Pericardium fibroblast (primary cell): Measurements from ENCODE around the gene RPS10. TPM values are rescaled to one million over a fixed set of nuclear protein-coding genes. Genes with fewer than 3 reads are reported as not detected.

Experiments
- total RNA-seq: library from RNA; depleted of rRNA; stranded (reverse); fragments of >200 nt; gene quantifications from 2 replicates; pipeline ENCODE4 v1.2.3, GENCODE V29; 2015

RPS10 gene
- total RNA-seq, result 5,879 and 7,152 TPM in 2 replicates

GRCh38 chr6:34425498-34426410 lies at the start of gene RPS10:
TSS of gene RPS10 (minus strand) at chr6:34426069. CDS start at chr6:34425221, 848 bp downstream.

DNA sequence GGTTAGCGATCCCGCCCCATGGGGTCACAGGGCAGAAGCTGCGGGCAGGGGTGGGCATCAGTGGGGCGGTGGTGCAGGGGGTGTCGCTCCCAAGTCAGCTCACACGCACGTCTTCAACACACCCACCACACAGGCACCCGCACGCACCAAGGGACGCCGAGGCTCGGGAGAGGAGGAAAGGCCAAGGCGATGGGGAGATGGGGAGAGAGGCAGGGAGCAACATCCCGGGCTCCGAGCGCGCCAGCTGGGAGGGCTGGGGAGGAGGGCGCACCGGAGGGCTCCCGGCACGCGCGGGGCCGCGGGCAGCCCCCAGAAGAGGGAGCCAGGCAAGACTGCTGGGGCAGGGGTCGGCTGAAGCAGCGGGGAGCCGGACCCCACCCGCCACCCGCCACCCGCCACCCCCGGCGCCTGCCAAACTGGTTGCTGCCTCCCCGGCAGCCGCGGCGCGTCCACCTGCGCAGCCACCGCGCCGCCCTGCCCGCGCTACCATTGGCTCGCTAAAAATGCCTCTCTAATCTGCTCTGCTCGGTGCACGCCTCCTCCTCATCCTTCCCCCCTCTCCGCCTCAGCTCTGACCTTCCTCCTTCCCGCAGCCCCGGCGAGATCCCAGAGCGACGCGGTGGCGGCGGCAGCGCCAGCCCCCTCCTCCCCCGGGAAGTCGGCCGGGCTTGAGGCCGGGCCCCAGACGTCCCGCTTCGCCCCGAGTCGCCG lies 39.8 kb upstream of the RPS10 start, which contains the start of gene PACSIN1:
TSS of gene PACSIN1 (plus strand) at position 546 of the 711 bp plus-strand sequence. CDS start 60,230 bp downstream, outside the sequence.

DNA sequence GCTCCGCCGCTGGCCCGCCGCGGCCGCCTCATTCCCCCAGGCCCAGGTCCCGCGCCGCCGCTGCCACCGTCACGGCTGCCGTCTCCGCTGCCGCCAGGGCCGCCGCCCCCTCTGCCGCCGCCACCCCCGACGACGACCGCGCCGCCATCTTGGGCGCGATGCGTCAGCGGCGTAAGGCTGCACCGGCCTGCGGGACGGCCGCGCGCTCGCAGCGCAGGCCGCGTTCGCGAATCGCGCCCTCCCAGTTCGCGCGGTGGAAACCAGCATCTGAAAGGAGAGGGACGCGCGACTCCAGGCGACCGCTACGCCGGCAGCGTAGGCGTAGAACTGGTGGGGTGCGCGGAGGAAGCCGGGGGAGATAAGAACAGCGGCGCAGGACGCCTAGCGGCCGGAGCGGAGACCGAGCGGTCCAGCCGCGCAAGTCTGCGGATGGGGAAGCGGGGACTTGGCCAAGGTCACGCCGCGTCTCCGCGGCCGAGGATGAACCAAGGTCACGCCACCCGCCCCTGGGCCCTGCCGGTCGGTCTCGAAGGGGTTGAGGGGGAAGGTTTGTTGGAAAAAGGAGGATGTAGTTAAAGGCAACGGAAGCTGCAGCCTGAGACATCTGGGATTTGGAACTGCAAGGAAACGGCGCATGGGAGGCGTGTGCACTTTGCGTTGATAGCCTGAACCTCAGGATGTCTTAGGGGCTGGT lies 33.2 kb downstream of the RPS10 start, which contains the start of gene NUDT3:
TSS of gene NUDT3 (minus strand) at position 173 of the 694 bp plus-strand sequence. CDS start 307 bp downstream, outside the sequence.

Other genes with a start within 250 kb of the RPS10 start
- gene HMGA1, start 189.2 kb downstream of the RPS10 start, total RNA-seq, result 75.5 and 173 TPM in 2 replicates
- gene SMIM29, start 177.1 kb downstream of the RPS10 start, total RNA-seq, result 27.2 and 30.5 TPM in 2 replicates
- gene NUDT3, start 33.4 kb downstream of the RPS10 start, total RNA-seq, result 15.4 and 20.6 TPM in 2 replicates
- gene PACSIN1, start 40.0 kb upstream of the RPS10 start, total RNA-seq, result 0.09 TPM in 1 of 2 replicates, not detected in the other
- not detected in 2 replicates for gene SPDEF, start 130.3 kb upstream of the RPS10 start, total RNA-seq